Measurements from ENCODE around the gene CLEC17A.
"Not testable (repeated sequence)": the region's sequence is repeated elsewhere in the genome, so short reads cannot be mapped to it uniquely, and the experiment has no call there.

CLEC17A gene, protein sequence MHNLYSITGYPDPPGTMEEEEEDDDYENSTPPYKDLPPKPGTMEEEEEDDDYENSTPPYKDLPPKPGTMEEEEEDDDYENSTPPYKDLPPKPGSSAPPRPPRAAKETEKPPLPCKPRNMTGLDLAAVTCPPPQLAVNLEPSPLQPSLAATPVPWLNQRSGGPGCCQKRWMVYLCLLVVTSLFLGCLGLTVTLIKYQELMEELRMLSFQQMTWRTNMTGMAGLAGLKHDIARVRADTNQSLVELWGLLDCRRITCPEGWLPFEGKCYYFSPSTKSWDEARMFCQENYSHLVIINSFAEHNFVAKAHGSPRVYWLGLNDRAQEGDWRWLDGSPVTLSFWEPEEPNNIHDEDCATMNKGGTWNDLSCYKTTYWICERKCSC

GRCh38 chr19:14582894-14583340 lies at the start of gene CLEC17A:
Gene CLEC17A (plus strand): TSS chr19:14583084. CDS start chr19:14583161, 77 bp downstream.
- no peak for DNase-seq

DNA sequence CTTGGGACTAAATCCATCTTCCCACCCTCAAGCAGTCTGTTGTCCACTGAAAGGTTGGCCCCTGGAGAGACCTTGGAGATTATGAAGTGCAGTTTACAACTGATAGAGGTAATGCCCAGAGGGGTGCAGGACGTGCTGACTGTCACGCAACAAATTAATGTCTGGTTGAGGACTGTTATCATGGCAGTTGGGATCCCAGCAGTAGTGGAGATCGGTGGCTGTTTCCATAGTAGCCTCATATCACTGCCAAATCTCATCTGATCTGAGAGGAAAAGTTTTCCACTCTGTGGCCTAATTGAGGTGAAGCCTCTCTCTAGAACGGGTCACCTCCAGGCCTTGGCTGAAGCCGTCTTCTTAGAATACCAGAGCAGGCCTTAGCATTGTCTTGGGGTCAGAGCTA lies 49.4 kb upstream of the CLEC17A start:
- DNase-seq = no peak

DNA sequence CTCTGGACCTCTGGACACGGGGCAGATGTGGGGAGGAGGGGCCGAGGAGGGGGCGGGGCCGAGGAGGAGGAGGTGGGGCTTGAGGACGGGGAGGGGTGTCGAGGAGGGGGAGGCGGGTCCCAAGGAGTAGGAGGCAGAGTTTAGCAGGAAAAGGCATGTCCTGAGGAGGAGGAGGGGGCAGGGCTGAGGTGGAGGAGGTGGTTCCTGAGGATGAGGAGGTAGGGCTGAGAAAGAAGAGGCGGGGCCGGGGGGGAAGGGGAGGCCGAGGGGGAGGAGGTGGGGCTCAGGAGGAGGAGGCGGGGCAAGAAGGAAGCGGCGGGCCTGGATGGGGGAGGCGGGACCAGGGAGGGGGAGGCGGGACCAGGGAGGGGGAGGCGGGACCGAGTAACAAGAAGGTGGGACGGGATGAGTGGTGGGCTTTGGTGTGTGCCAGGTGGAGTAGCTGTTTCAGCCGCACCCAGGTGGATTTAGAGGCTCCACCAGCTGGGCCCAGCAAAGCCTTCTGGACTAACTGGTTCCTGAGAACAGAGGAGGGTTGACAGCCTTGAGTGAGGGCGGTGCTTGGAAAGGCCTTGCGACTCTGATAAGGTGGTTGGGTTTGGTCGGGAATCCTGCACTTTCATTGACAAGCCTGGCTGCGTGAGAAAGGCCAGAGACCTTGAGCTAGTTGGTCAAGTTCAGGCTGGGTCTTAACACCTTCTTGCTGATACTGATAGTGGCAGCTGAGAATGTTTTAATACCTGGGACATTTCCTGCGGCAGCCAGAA lies 45.8 kb upstream of the CLEC17A start:
- DNase-seq = no peak

- DNase-seq = no peak
Observed at GRCh38 chr19:14540741-14541525, 42.0 kb upstream of the CLEC17A start.

- DNase-seq = not testable (repeated sequence)
Observed at GRCh38 chr19:14541979-14542378, 40.9 kb upstream of the CLEC17A start.

DNA sequence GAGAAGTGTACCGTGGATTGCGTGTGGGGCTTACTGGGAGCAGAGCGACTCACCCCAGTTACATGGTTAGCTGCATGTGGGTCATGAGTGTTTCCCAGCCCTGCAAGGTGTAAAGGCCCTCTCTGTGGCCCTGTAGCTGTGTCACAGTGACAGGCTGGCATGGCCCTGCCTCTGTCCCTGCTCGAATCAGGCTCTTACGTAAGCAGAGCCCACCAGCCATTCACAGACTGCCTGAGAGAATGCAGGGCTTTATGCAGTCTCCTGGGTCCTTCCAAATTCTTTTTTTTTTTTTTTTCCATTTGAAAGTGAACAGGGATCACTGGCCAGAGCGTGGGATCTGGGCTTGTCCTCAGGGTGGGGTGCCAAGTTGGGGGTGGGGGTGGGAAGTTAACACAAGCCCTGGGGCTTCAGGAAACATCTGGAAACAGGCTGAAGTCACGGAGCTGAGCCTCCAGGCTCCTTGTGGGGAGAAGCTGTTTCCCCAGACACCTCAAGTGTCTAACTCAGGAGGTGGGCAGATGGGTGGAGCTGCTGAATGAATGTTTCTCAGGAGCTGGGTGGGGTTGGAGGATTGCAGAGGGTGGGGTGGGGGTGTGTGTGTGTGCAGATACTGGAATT lies 40.1 kb upstream of the CLEC17A start:
- DNase-seq = no peak

DNA sequence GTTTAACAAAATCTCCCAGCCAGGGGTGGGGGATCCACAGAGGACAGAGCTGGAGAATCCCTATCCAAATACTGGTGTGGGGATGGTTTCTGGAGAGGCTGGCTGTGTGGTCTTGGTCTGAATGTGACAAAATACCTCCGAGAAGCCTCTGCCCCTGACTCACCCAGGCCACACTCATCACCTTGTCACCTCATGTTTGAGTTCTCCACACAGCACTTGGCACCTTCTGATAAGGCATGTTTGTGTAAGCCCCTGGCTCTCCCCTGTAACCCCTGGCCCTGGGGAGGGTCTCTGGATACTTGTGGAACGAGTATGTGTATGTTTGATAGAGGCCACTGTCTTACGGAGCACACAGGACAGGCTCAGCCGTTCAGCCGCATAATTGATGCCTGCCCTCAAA lies 38.8 kb upstream of the CLEC17A start:
- no peak for DNase-seq

DNA sequence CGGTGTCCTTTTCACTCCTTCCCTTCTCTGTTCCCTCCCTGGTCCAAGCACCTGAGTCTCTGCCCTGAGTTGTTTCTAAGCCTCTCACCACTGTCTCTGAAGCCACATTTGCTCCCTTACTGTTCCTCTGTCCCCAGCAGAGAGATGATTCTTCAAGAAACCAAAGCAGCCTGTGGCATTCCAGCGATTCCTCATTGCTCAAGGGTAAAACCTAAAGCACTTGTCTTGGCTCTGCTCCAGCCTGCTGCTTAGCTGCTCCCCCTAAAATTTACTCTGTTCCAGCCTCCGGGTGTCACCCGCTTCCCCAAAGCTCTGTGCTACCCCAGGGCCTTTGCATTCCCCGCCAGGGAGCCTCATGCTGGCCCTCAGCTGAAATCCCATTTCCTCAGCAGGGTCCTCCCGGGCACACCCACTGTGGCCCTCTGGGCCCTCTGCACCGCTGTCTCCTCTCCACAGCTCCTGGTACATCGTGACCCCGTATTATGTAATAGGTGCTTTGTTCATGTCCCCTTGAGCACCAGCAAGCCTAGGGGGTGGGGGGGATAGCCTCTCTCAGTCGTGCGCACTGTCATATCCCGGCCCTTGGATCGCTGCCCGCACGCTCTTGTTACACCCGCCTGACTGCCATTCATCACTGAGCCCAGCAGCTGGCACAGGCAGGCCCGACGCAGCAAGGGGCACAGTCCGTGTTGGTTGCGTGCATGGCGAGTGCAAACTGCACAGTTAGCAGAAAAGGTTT lies 37.7 kb upstream of the CLEC17A start:
- DNase-seq = peak; percentile 94

DNA sequence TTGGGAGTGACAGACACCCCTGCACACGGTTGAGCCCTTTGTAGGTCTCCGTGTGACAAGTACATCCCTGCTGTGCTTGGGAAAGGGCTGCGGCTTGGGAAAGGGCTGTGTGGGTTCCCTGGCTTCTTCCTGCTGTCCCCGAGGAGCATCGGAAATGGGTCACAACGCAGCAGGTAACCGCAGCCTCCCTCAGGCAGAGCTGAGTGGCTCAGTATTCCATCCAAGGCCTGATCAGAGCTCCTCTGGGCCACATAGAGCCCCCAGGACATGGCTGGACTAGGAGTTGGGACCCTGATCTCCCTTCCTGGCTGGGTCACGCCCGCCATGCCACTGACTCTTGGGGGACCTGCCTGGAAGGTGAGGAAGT lies 37.2 kb upstream of the CLEC17A start:
- no peak for DNase-seq

DNA sequence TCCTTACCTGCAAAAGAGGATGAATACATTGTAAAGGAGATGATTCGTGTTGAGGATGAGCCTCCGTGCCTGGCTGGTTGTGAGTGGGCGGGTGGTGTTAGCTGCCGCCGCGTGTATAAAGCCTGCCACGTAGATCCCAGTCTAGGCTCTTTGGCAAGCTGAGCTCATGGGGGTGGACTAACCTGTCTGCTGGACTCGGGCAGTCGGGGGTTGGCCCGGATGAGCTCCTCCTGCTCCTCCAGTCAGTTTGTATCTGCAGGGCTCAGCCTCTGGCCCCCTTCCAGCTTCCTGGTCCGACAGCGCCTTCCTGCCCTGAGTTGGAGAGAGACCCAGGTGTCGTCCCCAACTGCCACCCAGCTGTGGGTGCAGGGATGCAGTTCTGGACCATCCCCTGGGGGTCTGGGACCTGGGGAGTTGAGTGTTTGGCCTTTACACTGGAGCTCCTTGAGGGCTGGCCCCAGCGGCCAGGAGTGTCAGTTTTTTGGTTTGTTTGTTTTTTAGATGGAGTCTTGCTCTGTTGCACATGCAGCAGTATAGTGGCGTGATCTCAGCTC lies 32.6 kb upstream of the CLEC17A start:
- DNase-seq = peak; percentile 48

- DNase-seq = not testable (repeated sequence)
Observed at GRCh38 chr19:14551134-14552005, 31.5 kb upstream of the CLEC17A start.

- DNase-seq = not testable (repeated sequence)
Observed at GRCh38 chr19:14552006-14552360, 30.9 kb upstream of the CLEC17A start.

DNA sequence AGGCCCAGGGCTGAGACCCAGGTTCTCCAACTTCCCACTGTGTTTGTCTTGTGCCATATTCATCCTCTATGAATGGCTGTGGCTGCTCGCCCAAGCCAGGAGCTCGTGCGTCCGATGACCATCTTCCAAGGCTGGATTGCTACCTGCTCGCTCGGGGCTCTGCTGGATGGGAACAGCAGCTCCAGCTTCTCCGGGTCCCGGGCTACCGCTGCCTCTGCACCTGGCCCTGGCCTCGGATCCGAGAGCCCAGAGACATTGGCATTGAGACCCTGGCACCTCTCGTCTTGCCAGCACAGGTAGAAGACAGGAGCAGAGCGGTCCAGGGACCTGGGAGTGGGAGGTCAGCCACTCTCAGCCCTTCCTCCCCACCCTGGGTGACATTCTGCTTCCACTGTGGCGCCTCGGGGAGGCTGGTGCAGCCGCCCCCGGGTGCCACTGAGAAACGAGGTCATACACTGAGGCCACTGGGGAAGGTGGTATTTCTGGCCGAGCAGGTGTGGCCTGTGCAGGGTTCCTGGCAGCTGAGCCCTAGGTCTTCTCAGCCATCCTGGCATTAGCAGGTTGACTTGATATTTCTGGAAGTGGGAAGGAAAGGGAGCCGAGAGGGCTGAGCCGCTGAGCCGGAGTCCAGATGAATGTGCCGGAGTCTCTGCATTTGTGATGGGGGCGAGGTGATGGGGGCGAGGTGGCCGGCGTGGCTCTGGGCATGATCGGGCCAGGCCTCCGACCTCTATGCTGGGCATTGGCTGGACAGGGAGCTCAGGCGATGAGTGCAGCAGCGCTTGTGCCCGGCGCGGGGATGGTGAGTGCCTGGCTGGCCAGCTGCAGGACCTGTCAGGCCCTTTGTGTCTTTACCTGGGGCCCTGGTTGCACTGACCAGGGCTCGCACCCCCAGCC lies 29.6 kb upstream of the CLEC17A start:
- no peak for DNase-seq

DNA sequence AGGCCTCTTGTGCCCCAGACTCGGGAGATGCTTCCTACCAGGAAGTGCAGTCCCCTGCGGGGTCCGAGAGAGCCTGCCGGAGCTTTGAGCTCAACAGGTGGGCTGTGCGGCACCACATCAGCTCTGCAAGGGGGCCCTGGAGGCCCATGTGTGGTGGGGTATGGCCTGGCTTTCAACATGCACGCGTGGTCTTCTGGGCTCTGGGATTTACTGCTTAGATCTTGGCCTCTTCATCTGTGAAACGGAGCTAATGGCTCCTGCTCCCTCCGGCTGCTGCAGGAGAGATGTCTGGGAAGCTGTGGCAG lies 29.0 kb upstream of the CLEC17A start:
- no peak for DNase-seq

GRCh38 chr19:14554382-14554812 lies 28.5 kb upstream of the CLEC17A start:
- DNase-seq = peak; percentile 90

DNA sequence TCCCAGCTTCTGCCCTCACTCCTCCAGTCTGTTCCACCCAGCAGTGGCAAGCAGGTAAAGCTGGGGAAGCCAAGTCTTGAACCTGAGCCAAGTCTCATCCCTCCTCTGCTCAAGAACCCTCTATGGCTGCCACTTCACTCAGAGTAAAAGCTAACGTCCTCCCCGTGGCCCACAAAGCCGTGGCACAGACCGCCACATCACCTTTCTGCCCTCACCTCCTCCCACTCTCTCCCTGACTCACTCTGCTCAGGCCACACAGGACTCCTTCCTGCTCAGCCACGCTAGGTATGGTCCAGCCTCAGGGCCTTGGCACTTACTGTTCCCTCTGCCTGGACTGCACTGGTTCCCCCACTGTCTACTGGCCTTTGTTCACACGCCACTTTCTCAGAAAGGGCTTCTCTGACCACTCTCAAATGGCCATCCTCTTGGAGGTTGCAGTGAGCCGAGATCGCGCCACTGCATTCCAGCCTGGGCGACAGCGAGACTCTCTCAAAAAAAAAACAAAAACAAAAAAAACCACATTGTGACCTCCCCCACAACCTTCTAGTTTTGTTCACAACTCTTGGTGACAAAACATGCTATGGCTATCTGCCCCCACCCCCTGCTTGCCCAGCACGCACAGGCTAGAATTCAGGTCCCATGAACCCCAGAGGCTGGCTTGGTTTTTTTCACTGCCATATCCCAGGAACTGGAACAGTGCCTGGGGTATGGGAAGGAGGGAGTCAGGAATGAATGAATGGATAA lies 26.8 kb upstream of the CLEC17A start:
- DNase-seq = no peak

- DNase-seq = no peak
Observed at GRCh38 chr19:14556662-14557188, 26.2 kb upstream of the CLEC17A start.

GRCh38 chr19:14558370-14559066 lies 24.4 kb upstream of the CLEC17A start:
- DNase-seq = no peak

All from DMS79 treated with DMSO at 0.1 percent for 48 hours (cell line).